ENCODE data around the gene DNAAF6.

- TF ChIP-seq, protein P1, sequence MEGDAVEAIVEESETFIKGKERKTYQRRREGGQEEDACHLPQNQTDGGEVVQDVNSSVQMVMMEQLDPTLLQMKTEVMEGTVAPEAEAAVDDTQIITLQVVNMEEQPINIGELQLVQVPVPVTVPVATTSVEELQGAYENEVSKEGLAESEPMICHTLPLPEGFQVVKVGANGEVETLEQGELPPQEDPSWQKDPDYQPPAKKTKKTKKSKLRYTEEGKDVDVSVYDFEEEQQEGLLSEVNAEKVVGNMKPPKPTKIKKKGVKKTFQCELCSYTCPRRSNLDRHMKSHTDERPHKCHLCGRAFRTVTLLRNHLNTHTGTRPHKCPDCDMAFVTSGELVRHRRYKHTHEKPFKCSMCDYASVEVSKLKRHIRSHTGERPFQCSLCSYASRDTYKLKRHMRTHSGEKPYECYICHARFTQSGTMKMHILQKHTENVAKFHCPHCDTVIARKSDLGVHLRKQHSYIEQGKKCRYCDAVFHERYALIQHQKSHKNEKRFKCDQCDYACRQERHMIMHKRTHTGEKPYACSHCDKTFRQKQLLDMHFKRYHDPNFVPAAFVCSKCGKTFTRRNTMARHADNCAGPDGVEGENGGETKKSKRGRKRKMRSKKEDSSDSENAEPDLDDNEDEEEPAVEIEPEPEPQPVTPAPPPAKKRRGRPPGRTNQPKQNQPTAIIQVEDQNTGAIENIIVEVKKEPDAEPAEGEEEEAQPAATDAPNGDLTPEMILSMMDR (IDR thresholded peaks at IDR 0.05) = no peak
- no peak for TF ChIP-seq POLR2A (IDR thresholded peaks at IDR 0.05)
These were observed 678 bp downstream of the DNAAF6 start for GRCh38 chrX:107207089-107207488.

Data from thyroid gland (tissue), 4 donors.